Measurements from ENCODE around the gene POU6F1.
A peak's percentile ranks its signal among the peaks of the same experiment; 100 is the strongest.

Gene POU6F1

DNA sequence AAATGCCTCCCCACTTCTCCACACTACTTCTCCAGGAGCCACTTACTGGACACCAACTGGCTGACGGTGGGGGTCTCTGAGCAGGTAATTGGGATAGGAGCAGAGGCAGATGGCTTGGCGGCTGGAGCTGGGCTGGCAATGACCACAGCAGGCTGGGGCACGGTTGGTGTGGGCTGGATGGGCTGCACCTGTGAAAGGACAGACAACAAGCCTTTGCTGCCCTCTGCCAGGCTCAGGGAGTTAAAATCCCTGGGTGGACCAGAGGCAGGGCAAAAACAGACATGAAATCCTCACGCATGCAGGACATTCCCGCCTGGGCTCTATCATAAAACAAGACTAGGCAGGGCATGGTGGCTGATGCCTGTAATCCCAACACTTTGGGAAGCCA is 25.6 kb downstream of the POU6F1 start:
- no peak for DNase-seq

DNA sequence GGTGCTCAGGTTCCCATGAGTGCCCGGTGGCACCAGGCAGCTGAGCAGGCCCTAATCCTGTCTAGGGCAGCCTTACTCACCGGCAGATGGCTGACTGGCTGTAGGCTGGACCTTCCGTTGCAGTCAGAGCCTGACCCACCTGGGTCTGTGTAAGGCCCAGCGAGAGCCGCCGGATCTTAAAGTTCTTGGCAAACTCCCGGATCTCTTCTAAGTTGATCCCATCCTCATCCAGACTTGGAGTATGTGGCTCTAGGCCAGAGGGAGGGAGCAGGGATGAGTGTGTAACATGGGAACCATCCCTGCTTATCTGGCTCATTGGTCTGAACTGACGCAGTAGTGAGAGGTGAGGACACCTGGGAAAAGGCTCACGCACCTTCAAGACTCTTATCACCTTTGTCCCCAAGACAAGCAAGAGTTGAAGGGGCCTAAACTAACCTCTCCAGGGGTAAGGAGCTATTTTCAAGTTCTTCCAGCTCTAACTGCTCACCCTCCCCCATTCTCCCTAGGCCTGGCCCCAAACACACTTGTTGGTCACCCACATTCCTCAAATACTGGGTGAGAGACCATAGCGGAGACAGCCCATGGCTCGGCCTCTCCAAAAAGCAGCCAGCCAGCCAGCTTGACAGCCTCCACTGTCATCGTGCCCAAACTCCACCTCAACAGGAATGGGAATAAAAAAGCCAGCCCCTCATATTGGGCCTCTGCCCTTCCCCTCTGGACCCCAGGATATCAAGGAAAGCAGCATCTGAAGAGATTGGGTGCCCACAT is 26.2 kb downstream of the POU6F1 start:
- no peak for DNase-seq

DNA sequence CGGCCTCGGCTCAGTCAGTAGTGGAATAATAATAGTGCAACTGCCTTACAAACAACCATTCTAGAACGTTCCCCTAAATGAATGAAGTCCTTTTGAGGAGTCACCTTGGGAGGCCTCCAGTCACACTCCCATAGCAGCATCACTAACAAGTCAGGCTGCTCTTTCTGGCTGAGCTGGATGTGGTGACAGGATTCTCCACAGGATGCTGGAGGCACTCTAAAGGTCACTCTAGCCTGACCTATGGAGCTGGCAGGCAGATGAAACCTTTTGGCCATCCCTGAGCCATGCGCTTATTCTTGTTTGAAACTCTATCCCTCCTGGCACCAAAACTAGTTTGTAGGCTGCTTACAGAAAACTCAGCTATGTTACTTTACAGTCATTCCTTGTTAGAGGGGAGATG is 27.0 kb downstream of the POU6F1 start:
- no peak for DNase-seq

DNA sequence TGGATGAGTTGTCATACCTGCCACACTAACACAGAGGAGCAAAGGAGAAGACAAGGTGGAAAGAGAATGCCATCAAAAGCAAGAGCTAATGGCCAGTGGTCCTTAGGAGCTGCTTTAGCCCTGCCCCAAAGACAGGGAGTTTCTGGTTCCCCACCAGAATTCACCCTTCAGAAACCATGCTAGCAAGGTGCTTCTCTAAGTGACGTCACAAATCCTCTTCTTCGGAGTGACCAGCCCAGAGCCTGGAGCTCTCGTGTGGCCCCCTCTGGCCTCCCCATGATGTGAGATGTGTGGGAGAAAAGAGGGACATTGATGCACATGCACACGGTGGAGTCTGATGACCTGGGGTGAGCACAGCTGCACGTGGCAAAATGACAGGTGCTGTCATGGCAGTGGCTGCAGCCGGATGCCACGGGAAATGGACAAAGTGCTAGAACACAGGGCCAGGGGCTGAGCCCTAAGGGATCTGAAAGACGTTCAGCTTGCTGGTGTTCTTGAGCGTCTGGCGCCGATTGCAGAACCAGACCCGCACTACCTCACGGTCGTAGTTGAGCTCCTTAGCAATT is 28.0 kb downstream of the POU6F1 start:
- no peak for DNase-seq

DNA sequence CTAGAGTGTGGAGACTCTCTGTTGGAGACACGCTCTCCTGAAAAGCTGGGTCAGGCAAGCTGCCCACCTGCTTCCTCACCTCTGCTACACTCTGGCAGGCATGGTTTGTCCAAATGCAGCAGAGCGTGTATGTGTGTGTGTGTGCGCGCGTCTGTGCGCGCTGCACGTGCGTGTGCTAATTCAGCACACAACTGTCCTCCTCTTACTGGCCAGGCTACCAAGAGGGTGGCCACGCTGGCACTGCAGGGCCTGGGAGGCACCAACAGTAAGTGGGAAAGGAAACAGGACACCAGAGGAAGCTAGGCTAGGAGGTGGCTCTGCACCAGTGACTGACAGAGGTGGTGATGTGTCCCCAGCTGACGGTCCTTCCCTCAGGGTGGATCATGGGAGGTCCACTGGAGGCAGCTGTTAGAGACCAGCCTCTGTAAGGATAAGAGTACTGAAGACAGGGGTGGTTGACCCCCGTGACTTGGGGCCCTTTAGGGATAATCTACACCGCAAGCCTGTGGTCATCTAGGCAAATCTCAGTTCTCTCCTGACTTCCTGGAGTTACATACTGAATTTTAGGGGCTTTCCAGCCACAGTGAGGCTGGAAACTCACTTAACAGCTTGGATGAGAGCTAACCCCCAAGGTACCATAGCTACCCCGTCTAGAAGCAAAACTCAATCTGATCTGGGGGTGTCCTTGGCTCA is 29.4 kb downstream of the POU6F1 start:
- no peak for DNase-seq

DNA sequence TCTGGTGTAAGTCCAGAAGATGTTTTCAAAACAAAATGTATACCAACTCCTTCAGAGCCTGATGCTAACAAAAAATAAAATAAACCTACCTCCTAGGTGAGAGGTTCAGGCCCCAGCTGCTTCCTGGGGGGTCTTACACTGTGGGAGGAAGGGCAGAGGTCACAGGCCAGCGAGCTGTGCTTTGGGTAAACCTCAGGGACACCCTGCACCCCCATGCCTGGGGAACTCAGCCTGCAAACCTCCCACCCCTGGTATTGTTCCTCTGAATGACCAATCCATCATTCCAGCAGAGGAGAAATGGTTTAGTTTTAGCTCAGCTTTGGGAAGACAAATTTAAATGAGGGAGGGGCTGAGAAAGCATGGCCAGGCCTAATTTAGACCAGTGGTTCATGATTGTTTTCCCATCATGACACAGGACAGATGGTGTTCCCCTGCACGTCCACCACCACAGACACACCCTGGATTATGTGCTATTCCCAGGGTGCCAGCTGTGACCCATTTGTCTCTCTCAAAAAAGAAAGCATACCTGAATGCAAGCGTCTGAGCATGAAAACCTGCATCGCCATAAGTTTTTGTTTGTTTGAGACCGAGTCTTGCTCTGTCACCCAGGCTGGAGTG is 30.4 kb downstream of the POU6F1 start:
- peak; percentile 53 for DNase-seq

DNA sequence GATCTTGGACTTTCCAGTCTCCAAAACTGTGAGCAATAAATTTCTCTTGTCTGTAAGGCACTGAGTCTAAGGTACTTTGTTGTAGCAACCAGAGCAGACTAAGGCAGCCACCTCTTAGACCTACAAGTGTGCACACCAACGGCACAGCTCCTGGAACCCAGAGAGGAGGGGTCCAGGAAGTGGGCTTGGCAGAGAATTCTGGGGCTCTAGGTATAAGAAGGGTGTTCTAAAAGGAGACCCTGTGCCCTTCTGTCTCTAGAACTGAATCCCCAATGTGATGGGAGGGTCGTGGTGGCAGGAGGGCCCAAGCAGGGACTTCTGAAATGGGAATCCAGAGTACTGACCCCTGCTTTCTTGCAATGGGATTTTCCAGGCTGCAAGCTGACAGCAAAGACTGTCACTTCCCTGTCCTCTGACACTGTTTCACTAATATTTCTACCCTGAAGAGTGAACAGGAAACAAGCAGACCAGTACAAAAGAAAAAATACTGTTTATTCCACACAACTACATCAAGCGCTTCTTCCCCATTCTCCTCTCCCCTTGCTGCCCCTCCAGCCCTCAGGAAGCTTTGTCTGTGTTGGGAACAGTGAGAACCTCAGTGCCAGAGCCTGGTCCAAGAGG is 31.3 kb downstream of the POU6F1 start:
- no peak for DNase-seq

DNA sequence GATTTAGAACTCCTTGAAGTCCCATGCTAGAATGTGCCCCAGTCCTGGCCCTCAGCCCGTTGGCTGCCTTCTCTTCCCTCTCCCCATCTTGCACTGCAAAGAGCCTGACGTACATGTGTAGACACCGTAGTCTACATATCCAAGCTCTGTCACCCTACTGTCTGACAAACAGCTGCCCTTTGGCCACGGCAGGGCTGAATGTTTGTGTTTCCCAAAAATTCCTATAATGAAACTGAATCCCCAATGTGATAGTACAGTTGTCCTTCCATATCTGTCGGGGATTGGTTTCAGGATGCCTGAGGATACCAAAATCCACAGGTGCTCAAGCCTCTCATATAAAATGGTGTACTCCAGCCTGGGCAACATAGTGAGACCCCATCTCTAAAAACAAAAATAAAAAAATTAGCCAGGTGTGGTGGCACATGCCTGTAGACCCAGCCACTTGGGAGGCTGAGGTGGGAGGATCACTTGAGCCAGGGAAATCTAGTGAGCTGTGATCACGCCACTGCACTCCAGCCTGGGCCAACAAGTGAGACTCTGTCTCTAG is 32.6 kb downstream of the POU6F1 start:
- DNase-seq, result no peak

DNA sequence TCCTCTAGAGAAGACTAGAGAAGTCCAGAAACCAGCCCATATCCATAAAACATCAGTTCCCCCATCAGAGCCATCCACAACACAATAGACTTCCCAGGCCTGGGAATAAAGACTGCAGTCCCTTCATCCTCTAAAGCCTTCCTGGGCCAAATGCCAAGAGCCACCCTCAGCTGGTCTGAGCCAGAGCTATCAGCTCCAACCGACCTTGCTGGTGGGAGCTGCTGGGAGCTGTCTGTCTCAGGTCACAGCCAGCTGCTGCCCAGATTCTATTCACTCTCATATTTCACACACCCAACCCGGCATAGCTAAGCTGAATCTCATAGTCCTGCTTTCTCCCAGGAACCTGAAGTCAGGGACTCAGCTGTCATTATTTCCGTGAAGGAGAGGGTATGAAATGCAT is 34.0 kb downstream of the POU6F1 start:
- peak; percentile 86 for DNase-seq

DNA sequence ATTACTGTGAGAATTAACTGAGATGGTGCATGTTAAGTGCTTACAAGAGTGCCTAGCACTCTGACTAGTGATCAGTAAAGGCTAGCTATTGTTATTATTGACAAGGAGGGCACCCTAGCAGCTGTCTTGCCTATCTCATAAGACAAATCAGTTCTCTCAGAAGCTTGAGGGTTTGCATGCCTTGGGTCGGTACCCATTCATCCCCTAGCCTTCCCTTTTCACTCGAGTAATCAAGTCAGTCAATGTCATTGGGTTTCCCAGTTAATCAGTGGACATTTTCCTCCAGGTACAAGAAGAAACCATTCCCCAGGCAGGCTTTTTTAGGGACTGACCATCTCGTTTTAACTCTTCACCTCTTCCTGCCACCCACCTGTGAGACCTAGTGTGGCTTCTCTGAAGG is 34.5 kb downstream of the POU6F1 start:
- DNase-seq, result no peak

DNA sequence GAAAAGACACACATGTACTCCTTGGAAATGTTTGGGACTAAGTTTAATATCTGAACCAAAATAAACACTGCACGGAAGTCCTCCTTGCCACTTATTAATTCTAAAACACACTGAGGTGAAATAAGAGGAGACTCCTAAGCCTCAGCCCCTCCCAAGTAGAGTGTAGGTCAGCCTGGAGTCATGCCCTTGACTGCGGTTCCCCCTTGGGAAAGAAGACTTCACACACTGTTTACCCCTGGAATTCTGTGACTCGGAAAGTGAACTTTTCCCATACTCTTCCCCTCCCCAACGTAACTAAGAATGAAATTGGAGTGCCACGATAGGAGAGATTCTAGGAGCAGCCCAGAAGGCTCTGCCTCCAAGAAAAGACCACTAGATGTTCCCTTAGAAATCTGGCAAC is 36.3 kb downstream of the POU6F1 start:
- DNase-seq, result no peak

DNA sequence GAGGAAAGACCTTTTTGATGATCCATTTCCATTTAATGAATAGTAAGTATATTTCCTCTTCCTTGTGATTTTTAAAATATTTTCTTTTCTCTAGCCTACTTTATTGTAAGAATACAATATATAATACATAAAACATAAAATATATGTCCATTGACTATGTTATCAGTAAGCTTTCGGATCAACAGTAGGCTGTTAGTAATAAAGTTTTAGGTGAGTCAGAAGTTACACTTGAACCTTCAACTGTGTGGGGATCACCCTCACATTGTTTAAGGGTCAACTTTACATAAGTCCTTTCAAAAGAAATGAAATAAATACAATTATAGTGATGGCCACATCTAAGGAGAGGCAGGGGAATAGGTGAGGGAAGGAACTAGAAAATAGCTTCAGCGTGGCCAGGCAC is 40.0 kb downstream of the POU6F1 start:
- DNase-seq, result no peak

DNA sequence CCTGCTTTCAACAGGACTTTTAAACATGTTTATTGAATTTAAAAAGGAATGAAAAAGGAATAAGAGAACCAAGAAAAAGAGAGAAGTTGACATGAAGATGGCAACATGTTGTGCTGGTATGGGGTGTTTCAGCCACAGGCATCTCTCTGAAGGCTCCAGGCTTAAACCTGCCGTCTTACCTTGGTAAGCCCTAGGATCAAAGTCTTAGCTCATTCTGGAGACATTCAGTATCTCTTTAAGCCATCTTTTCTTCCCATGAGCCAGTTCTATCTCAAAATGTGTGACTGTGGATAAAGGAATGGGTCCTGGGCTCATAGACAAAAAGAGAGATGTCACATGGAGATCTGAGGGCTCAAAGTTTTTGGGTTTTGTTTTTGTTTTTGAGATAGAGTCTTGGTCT is 43.4 kb downstream of the POU6F1 start:
- no peak for DNase-seq

DNA sequence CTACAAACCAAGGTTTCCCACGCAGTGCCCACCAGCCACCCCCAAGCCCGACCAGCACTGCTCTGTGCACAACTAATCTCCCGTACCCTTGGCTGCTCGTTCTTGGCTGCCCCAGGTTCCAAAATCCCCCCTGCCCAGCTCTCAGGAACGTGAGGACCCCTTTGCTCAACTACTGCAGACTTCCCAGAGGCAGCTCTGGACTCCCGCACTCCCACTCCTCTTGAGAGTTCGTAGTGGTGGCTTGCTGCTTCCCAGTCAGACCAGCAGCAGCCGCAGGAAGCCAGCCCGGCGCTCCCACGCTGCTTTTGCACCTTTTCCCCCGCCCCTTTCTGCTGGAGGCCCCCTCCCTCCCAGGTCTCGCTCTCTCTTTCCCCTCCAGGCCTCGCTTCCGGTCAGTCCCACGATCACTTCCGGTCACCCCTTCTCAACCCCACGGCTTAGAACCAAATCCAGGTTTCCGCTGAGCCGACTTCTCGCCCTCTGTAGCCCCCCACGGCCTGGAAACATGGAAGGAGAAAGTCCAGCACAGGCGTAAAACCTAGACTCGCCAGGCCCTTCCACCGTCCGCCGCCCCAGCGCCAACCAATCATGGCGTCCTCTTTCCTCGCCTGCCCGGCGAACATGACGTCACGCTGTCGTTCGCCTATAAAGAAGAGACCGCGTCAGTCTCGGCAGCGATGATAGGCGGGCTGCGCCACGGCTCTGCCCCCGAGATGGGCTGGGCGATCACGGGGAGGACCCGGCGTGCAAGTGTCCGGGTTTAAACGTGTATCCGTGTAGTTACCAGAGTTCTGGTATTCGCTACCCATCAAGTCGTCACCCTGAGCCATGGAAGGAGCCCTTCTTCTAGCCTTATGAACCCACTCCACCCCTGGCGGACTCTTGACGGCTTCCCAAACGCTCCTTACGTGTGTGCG is 45.1 kb downstream of the POU6F1 start, which contains the start of gene TFCP2:
Gene TFCP2 (minus strand): TSS at position 621 of the 917 bp plus-strand sequence. CDS start 713 bp downstream, outside the sequence.
- DNase-seq, result peak; percentile 51

DNA sequence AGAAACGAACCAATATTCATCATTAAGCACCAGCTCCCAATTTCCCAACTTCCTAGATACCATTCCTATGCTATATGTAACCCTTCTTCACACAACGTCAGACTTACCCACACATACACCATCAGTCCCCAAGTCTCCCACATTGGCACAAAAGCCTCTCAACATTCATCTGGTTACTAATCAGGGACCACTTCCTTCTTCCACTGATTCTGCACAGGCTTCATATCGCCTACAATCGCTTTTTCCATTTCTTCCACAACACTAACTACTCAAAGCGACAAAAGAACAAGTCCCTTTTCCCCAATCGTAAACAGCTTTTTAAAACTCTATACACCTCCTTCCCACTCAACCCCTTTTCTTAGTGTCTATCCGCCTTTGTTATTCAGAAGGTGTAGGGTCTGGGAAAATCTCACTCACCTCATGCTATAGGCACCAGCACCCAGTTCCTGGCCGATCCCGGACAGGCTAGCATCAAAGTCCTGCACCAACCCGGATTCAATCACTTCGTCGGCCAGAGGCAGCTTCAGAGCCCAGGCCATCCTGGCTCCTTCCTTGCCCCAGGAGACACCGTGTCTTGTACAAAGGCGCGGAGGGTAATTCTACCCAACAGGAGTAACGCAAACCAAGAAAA is 45.9 kb downstream of the POU6F1 start:
- DNase-seq, result no peak

DNA sequence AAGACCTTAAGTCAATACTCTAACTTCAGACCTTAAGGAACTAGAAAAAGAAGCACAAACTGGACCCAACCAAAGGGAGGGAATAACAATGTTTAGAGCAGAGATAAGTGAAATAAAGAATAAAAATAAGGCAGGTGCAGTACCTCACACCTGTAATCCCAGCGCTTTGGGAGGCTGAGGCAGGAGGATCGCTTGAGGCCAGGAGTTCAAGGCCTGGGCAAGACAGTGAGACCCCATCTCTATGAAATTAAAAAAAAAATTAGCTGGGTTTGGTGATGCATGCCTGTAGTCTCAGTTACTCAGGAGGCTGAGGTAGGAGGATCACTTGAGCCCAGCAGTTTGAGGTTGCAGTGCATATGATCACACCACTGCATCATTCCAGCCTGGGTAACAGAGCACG is 54.1 kb downstream of the POU6F1 start:
- DNase-seq, result no peak

DNA sequence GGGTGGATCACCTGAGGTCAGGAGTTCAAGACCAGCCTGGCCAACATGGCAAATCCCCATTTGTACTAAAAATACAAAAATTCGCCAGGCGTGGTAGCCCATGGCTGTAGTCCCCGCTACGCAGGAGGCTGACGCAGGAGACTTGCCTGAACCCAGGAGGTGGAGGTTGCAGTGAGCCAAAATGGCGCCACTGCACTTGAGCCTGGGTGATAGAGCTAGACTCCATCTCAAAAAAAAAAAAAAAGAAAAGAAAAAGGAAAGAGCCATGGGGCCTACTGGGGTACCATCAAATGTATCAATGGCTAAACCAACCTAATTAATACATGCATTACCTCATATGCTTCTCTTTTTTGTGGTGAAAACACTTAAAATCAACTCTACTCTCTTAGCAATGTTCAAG is 55.6 kb downstream of the POU6F1 start:
- DNase-seq, result no peak

DNA sequence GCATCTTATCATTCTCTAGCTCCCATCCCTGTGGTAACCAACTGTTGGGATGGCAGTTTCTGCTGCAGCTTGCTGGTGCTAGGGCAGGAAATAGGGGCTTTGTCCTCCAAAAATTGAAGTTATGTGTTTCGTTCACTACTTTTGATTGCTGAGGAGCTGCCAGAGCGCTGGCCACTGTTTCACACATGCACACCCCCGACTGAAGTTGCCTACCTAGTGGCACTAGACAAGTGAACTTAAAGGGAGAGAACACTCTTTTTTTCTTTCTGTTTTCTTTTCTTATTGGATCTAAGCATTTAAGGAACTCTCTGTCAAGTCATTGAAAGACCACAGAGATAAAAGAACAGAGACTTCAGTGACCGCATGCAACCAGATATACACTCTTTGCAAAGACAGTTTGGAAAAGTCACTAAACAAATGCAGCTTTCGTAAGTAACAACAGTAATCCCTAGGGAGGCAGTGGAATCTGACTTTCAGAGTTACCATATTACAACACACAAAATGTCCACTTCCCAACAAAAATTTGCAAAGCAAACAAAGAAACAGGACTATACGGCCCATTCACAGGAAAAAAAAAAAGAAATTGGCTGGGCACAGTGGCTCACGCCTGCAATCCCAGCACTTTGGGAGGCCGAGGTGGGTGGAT is 56.9 kb downstream of the POU6F1 start:
- DNase-seq, result no peak

DNA sequence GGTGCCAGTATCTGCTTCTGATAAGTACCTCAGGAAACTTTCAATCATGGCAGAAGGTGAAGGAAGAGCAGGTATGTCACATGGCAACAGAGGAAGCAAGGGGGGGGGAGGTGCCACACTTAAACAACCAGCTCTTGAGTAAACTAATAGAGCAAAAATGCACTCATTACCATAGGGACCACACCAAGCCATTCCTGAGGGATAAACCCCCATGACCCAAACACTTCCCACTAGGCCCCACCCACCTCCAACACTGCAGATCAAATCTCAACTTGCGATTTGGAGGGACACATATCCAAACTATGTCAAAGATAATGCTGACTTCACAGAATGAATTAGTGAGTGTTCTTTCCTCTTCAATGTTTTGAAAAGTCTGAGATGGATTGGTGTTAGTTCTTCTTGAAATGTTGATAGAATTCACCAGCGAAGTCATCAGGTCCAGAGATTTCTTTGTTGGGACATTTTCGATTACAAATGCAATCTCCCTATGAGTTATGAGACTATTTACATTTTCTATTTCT is 61.6 kb downstream of the POU6F1 start:
- no peak for DNase-seq

DNA sequence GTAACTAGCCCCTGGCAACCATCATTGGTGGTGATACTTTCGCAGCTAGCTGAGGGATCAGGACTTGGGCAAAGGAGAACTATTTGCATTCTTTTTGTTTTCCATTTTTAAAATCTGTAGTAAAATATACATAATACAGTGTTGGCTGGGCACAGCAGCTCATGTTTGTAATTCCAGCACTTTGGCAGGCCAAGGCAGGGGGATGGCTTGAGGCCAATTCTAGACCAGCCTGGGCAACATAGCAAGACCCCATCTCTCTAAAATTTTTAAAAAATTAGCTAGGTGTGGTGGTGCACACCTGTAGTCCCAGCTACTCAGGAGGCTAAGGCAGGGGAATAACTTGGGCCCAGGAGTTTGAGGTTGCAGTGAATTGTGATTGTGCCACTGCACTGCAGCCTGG is 64.9 kb downstream of the POU6F1 start:
- no peak for DNase-seq

DNA sequence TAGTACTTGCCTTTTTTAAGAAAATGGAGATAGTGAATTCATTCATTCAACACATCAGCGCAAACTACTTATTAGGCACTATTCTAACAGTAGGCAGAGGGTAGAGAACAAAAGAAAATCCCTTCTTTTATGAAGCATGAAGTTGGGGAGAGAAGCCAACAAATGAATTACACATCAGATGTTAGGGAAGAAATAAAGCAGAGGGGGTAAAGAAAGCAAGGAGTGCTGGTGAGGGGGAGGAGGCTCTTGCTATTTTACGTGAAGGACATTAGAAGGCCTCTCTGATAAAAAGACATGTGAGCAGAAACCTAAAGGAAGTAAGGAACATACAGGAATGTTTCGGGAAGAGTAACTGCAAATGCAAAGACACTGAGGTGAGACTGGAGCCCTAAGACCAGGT is 67.1 kb downstream of the POU6F1 start:
- DNase-seq, result no peak
